ENCODE results near the gene LYSMD4. TPM values are rescaled to one million over a fixed set of nuclear protein-coding genes. Genes with fewer than 3 reads are reported as not detected.
"Not testable (repeated sequence)": the region's sequence is repeated elsewhere in the genome, so short reads cannot be mapped to it uniquely, and the experiment has no call there.

LYSMD4 gene
- polyA plus RNA-seq, 2 of the 4 experiments (the other 2 are of a cell fraction): 3.8 to 6.0 TPM

DNA sequence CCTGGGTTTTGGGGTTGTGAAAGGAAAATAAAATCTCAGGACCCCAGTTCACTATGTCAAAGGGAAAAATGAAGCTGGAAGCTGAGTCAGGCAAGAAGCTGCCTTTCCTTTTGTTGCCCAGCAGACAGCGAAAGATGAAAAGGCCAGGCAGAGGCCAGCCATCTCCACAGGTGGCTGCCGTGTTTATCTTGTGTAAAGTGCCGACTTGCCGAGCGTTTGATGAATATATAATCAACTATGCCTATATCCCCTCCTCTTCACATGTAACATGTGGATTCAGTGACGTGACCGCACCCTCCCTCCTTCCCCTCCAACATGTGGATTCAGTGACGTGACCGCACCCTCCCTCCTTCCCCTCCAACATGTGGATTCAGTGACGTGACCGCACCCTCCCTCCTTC lies 17.1 kb upstream of the LYSMD4 start:
- H3K27ac ChIP-seq; H3K9me3 ChIP-seq; POLR2A ChIA-PET; H3K4me2 ChIP-seq; H3K4me1 ChIP-seq; DNase-seq (ENCODE audit: low read depth in 1 of 2, low spot score in 1 of 2); H3K4me3 ChIP-seq; CTCF ChIA-PET; ATAC-seq; FAIRE-seq: not testable (repeated sequence)
- 78% methylated on average over 11 of the region's 11 CpGs for WGBS (ENCODE audit: missing lambda C conversion rate)

DNA sequence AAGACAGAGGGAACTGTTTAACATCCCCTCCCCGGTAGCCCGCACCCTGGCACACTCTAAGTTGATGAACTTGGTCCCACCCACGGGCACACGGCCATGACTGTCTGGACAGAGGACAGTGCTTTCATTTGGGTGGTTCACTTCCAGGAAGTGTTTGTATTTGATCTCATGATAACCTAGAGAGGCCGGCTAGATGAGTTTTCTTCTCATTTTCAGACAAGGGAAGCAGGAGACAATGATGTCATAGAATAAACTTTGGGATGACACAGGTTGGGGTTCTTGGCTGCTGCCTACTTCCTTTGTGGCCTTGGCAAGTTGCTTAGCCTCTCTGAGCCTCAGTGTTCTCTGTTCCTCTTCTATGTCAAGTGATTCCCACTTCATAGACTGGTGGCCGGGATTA lies 16.1 kb upstream of the LYSMD4 start:
- ChIA-PET CTCF (no interaction called here), POLR2A (no interaction called here)
- ATAC-seq (no peak), FAIRE-seq (no peak), DNase-seq (ENCODE audit: low read depth in 1 of 2, low spot score in 1 of 2) (no peak)
- no peak for TF ChIP-seq TP53 (CRISPR knock-in tag; IDR thresholded peaks at IDR 0.05)
- no peak for TF ChIP-seq EHF (CRISPR knock-in tag; IDR thresholded peaks at IDR 0.05)
- TF ChIP-seq POLR2A (IDR thresholded peaks at IDR 0.05; ENCODE audit: low read length): no peak
- no peak for TF ChIP-seq RFX5 (IDR thresholded peaks at IDR 0.05)
- H3K27ac ChIP-seq: no peak overlapping the region
- H3K4me2 ChIP-seq: no peak overlapping the region
- H3K9me3 ChIP-seq: no peaks in the 10 kb centered on the region
- 0 out of 3 replicates have a peak, but pooled peaks cover 3% of the 10 kb centered on the region for H3K4me1 ChIP-seq
- no peak overlapping the region for H3K4me3 ChIP-seq
- 62% methylated on average over 6 of the region's 6 CpGs for WGBS (ENCODE audit: missing lambda C conversion rate)

DNA sequence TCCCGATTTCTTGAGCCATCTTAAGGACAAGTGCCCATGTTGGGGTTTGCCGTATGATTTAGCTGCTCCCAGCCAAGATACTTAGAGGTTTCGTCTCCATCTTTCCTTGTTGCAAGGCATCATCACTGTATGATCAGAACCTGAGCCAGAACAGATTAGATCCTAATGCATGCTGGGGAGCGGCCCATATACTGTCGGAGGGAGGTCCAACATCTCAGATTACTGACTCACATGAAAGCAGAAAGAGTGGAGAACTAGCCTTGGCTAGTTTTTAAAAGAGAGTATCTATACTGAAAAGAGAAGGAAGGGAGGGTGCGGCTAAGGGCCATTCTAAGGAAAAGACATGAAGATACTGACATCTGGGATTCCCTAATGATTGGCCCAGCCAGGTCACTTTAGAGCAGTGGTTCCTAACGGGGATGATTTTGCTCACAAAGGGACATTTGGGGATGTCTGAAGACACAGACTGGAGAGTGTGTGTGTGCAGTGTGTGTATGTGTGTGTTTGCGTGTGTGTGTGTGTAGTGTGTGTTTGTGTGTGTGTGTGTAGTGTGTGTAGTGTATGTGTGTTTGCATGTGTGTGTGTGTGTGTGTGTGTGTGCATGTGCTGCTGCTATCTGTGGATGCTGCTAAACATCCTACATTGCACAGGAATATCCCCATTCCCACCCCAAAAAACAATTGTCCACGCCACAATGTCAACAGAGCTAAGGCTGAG lies 12.3 kb upstream of the LYSMD4 start:
- DNase-seq (ENCODE audit: low read depth in 1 of 2, low spot score in 1 of 2): no peak

DNA sequence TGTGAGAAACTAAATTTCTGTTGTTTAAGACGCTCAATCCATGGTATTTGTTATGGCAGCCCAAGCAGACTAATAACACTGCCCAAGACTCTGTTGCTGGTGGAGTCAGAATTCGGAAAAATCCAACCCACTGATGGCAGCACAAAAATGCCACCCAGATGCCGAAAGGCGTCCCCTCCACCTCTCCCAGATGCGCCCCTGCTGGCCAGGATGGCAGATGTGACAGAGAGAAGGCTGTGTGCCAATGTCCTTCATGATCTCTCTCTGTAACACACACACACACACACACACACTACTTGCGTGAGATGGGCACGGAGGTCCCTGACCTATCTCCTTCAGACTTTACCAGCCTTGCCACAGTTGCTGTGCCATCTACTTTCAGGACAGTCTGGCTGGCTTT lies 10.9 kb upstream of the LYSMD4 start:
- ATAC-seq (peak; percentile 27 to 68; a peak in 3 of 6 replicates), DNase-seq (ENCODE audit: low read depth in 1 of 2, low spot score in 1 of 2) (no peak), FAIRE-seq (no peak)
- CTCF ChIA-PET: no interaction called here
- no peaks in the 10 kb centered on the region for H3K4me1 ChIP-seq
- POLR2A ChIA-PET: no interaction called here
- no peak overlapping the region for H3K4me3 ChIP-seq
- TF ChIP-seq JUN (IDR thresholded peaks at IDR 0.05) (no peak), ZC3H11A (IDR thresholded peaks at IDR 0.05) (no peak), TFCP2L1 (CRISPR knock-in tag; IDR thresholded peaks at IDR 0.05) (no peak), EHMT2 (IDR thresholded peaks at IDR 0.05; ENCODE audit: low read depth) (no peak), FOXS1 (CRISPR knock-in tag; IDR thresholded peaks at IDR 0.05) (no peak), GATA3 (IDR thresholded peaks at IDR 0.05; ENCODE audit: borderline replicate concordance) (no peak), CHD4 (IDR thresholded peaks at IDR 0.05; ENCODE audit: borderline replicate concordance) (no peak), CBX8 (IDR thresholded peaks at IDR 0.05) (no peak), POLR2A (IDR thresholded peaks at IDR 0.05; ENCODE audit: low read length) (no peak), BHLHE40 (IDR thresholded peaks at IDR 0.05; ENCODE audit: low read depth, low read length) (no peak), MYC (IDR thresholded peaks at IDR 0.05; ENCODE audit: borderline replicate concordance, low read length) (no peak)
- TF ChIP-seq, protein P1, sequence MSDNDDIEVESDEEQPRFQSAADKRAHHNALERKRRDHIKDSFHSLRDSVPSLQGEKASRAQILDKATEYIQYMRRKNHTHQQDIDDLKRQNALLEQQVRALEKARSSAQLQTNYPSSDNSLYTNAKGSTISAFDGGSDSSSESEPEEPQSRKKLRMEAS (IDR thresholded peaks at IDR 0.05): no peak
- TF ChIP-seq, protein P2, sequence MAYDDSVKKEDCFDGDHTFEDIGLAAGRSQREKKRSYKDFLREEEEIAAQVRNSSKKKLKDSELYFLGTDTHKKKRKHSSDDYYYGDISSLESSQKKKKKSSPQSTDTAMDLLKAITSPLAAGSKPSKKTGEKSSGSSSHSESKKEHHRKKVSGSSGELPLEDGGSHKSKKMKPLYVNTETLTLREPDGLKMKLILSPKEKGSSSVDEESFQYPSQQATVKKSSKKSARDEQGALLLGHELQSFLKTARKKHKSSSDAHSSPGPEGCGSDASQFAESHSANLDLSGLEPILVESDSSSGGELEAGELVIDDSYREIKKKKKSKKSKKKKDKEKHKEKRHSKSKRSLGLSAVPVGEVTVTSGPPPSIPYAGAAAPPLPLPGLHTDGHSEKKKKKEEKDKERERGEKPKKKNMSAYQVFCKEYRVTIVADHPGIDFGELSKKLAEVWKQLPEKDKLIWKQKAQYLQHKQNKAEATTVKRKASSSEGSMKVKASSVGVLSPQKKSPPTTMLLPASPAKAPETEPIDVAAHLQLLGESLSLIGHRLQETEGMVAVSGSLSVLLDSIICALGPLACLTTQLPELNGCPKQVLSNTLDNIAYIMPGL (CRISPR knock-in tag; IDR thresholded peaks at IDR 0.05; ENCODE audit: borderline replicate concordance): no peak
- TF ChIP-seq, protein P3, sequence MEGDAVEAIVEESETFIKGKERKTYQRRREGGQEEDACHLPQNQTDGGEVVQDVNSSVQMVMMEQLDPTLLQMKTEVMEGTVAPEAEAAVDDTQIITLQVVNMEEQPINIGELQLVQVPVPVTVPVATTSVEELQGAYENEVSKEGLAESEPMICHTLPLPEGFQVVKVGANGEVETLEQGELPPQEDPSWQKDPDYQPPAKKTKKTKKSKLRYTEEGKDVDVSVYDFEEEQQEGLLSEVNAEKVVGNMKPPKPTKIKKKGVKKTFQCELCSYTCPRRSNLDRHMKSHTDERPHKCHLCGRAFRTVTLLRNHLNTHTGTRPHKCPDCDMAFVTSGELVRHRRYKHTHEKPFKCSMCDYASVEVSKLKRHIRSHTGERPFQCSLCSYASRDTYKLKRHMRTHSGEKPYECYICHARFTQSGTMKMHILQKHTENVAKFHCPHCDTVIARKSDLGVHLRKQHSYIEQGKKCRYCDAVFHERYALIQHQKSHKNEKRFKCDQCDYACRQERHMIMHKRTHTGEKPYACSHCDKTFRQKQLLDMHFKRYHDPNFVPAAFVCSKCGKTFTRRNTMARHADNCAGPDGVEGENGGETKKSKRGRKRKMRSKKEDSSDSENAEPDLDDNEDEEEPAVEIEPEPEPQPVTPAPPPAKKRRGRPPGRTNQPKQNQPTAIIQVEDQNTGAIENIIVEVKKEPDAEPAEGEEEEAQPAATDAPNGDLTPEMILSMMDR (IDR thresholded peaks at IDR 0.05): no peak
- H3K27ac ChIP-seq: no peak overlapping the region
- H3K4me2 ChIP-seq: no peak overlapping the region
- H3K9me3 ChIP-seq: no peaks in the 10 kb centered on the region
- 74% methylated on average over 7 of the region's 7 CpGs for WGBS (ENCODE audit: missing lambda C conversion rate)

More for the DNA sequence above, 12.3 kb upstream of the LYSMD4 start:
- FAIRE-seq (no peak), ATAC-seq (no peak)
- Histone ChIP-seq H3K4me3 (no peak overlapping the region), H3K9me3 (no peaks in the 10 kb centered on the region), H3K4me2 (no peak overlapping the region), H3K27ac (no peak overlapping the region), H3K4me1 (0 out of 3 replicates have a peak, but pooled peaks cover 3% of the 10 kb centered on the region)
- TF ChIP-seq HOXA7 (CRISPR knock-in tag; IDR thresholded peaks at IDR 0.05) (no peak), EHMT2 (IDR thresholded peaks at IDR 0.05; ENCODE audit: low read depth) (no peak)
- ChIA-PET CTCF (interaction anchor here (1.2 kb wide), 2 partner anchors 11 to 473 kb away, joined by 3 to 5 read pairs; no protein-coding TSS in a partner anchor), POLR2A (no interaction called here)
- 72% methylated on average over 9 of the region's 9 CpGs for WGBS (ENCODE audit: missing lambda C conversion rate)
